MM.1S (cell line): Measurements from ENCODE around the gene FGF14.

Source experiments
- DNase-seq: peaks from one replicate; pipeline ENCODE4 v3.0.0-alpha.2; 2015
- H2AFZ ChIP-seq: fragments of 300-600 bp; sonication (generic); 2 replicates; pipeline ENCODE4 v1.6.0; 2016; ENCODE audit warnings: antibody characterized with exemption, low read length
- H3F3A ChIP-seq: fragments of 300-600 bp; sonication (generic); 2 replicates; pipeline ENCODE4 v1.6.1; 2016; ENCODE audit warnings: mild to moderate bottlenecking, antibody characterized with exemption, low read length, moderate library complexity, mixed read lengths; ENCODE audit not compliant: insufficient read depth
- H3K27ac ChIP-seq: fragments of 300-600 bp; sonication (generic); 2 replicates; pipeline ENCODE4 v1.5.1; 2016; ENCODE audit warnings: mild to moderate bottlenecking, low read length
- H3K27me3 ChIP-seq: fragments of 300-600 bp; sonication (generic); replicated peaks from 2 replicates; pipeline ENCODE4 v1.6.0; 2016; ENCODE audit warnings: low read length; ENCODE audit not compliant: insufficient read depth
- H3K36me3 ChIP-seq: fragments of 300-600 bp; sonication (generic); replicated peaks from 2 replicates; pipeline ENCODE4 v1.6.1; 2016; ENCODE audit warnings: mild to moderate bottlenecking, low read length, mixed read lengths; ENCODE audit not compliant: insufficient read depth
- H3K4me1 ChIP-seq: fragments of 300-600 bp; sonication (generic); 2 replicates; pipeline ENCODE4 v1.6.1; 2016; ENCODE audit warnings: low read length, mixed read lengths
- H3K4me2 ChIP-seq: fragments of 300-600 bp; sonication (generic); 2 replicates; pipeline ENCODE4 v1.6.0; 2016; ENCODE audit warnings: low read depth, low read length
- H3K4me3 ChIP-seq: fragments of 300-600 bp; sonication (generic); 2 replicates; pipeline ENCODE4 v1.5.1; 2016; ENCODE audit warnings: low read length, mixed read lengths
- H3K79me2 ChIP-seq: fragments of 300-600 bp; sonication (generic); 2 replicates; pipeline ENCODE4 v1.6.1; 2016; ENCODE audit warnings: mixed run types, low read length, mixed read lengths
- H3K9ac ChIP-seq: fragments of 300-600 bp; sonication (generic); 2 replicates; pipeline ENCODE4 v1.6.1; 2016; ENCODE audit warnings: low read length, mixed read lengths
- H3K9me2 ChIP-seq: fragments of 300-600 bp; sonication (generic); replicated peaks from 2 replicates; pipeline ENCODE4 v1.6.1; 2016; ENCODE audit warnings: mild to moderate bottlenecking, low read length, mixed read lengths; ENCODE audit not compliant: insufficient read depth
- H3K9me3 ChIP-seq: fragments of 300-600 bp; sonication (generic); replicated peaks from 2 replicates; pipeline ENCODE4 v1.6.1; 2016; ENCODE audit warnings: mild to moderate bottlenecking, low read length, mixed read lengths; ENCODE audit not compliant: insufficient read depth
- H4K20me1 ChIP-seq: fragments of 300-600 bp; sonication (generic); 2 replicates; pipeline ENCODE4 v1.6.1; 2016; ENCODE audit warnings: mild to moderate bottlenecking, low read length, moderate library complexity, mixed read lengths; ENCODE audit not compliant: insufficient read depth
- EZH2 ChIP-seq: fragments of 300-600 bp; sonication (generic); optimal IDR thresholded peaks from 2 replicates; pipeline ENCODE3; 2017; ENCODE audit warnings: low read depth, mild to moderate bottlenecking, antibody characterized with exemption, low read length, mixed read lengths
- EZH2phosphoT487 ChIP-seq: fragments of 300-600 bp; sonication (generic); IDR thresholded peaks from 2 replicates; pipeline ENCODE4 v1.6.1; 2018; ENCODE audit warnings: antibody characterized with exemption, low read length
- TF ChIP-seq, protein P1 (sequence below): fragments of 300-600 bp; sonication (generic); IDR thresholded peaks from 2 replicates; pipeline ENCODE4 v1.5.1; 2016; ENCODE audit warnings: antibody characterized with exemption, low read length, mixed read lengths

Gene FGF14

DNA sequence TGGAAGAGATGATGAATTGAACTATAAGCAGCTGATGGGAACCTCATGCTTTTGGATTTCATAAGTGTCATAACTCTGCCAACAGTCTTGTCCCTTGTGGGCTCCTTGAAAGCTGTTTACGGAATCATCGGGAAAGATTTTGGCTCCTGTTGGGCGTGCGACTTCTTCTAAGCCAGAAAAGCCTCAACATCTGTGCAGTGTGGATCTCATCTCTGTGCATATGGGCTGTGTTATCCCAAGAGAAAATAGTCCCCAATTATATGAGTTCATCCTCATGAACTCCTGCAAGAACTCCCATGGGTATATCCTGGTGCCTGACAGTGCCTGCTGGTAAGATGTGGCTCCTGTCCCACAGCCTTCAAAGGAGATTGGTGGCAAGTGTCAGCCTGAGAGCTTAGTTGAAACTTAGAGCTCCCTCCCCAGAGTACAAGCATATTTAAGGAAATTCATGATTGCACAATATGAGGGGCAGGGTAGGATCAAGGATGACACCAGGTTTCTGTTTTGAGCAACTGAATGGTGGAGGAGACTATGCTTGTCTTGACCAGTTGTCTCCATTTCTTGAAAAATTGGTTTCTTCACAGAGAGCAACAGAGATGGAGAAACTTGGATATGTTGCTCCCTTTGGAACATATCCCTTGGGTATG, 705.9 kb downstream of the FGF14 start:
- no peak overlapping the region for H3K4me3 ChIP-seq
- no peaks in the 10 kb centered on the region for H3K9me3 ChIP-seq
- TF ChIP-seq EZH2 (no peak), EZH2phosphoT487 (no peak)
- TF ChIP-seq, protein P1, sequence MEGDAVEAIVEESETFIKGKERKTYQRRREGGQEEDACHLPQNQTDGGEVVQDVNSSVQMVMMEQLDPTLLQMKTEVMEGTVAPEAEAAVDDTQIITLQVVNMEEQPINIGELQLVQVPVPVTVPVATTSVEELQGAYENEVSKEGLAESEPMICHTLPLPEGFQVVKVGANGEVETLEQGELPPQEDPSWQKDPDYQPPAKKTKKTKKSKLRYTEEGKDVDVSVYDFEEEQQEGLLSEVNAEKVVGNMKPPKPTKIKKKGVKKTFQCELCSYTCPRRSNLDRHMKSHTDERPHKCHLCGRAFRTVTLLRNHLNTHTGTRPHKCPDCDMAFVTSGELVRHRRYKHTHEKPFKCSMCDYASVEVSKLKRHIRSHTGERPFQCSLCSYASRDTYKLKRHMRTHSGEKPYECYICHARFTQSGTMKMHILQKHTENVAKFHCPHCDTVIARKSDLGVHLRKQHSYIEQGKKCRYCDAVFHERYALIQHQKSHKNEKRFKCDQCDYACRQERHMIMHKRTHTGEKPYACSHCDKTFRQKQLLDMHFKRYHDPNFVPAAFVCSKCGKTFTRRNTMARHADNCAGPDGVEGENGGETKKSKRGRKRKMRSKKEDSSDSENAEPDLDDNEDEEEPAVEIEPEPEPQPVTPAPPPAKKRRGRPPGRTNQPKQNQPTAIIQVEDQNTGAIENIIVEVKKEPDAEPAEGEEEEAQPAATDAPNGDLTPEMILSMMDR: no peak
- no peak for DNase-seq
- H3K9ac ChIP-seq: no peak overlapping the region
- no peaks in the 10 kb centered on the region for H3K27me3 ChIP-seq
- no peaks in the 10 kb centered on the region for H4K20me1 ChIP-seq
- no peak overlapping the region for H3K27ac ChIP-seq
- H3K4me2 ChIP-seq: no peak overlapping the region
- H2AFZ ChIP-seq: no peak overlapping the region
- H3K79me2 ChIP-seq: no peaks in the 10 kb centered on the region
- no peaks in the 10 kb centered on the region for H3K36me3 ChIP-seq
- H3F3A ChIP-seq: no peaks in the 10 kb centered on the region
- H3K4me1 ChIP-seq: no peaks in the 10 kb centered on the region
- H3K9me2 ChIP-seq: no peaks in the 10 kb centered on the region

DNA sequence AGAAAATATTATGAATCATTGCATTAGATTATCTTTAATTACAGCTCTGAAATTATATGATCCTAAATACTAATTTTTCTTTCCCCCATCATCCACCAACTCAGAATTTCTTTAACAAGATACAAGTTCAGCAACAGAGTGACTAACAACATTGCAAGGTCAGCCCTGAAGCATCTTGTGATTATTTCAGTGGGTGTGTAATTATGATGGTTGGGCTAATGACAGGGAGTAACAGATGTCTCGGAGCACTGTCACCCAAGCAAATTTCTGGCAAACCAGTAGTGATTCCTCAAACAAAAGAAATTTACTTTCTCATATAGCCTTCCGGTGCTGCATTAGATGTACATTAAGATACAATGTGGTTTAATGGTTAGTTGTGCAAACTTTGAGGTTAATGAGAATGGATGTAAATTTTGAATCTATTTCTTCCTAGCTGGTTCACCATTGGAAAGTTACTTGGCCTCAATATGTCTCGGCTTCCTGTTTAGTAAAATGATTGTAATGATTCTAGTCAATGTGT, 710.4 kb downstream of the FGF14 start:
- Histone ChIP-seq H2AFZ (no peak overlapping the region), H3K9me3 (no peaks in the 10 kb centered on the region), H3F3A (no peaks in the 10 kb centered on the region), H3K4me1 (no peaks in the 10 kb centered on the region), H3K4me2 (no peak overlapping the region), H3K9me2 (no peaks in the 10 kb centered on the region), H3K36me3 (no peaks in the 10 kb centered on the region), H3K79me2 (no peaks in the 10 kb centered on the region), H3K9ac (no peak overlapping the region), H3K27me3 (no peaks in the 10 kb centered on the region), H3K27ac (no peak overlapping the region), H3K4me3 (no peak overlapping the region), H4K20me1 (no peaks in the 10 kb centered on the region)
- TF ChIP-seq, protein P1: no peak
- no peak for TF ChIP-seq EZH2
- DNase-seq: no peak

DNA sequence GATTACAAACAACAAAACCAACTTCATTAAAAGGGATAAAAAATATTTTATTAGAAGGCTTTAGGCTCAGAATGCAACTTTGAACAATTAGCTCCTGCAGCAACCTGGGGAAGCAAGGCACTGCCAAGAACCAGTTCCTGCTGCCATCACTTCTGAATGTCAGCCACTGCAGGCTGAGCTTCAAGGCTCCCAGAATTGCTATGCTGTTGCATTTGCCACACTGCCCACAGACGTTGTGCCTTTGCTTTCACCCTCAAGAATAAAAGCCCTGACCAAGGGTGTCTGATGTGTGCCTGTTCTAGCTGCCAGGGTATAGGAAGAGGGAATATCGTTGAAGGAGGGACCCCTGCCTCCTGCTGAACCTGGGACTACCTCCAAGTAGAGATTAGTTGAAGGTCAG, 711.0 kb downstream of the FGF14 start:
- TF ChIP-seq EZH2 (no peak), EZH2phosphoT487 (no peak)
- TF ChIP-seq, protein P1: no peak
- Histone ChIP-seq H2AFZ (no peak overlapping the region), H3K9ac (no peak overlapping the region), H3K27me3 (no peaks in the 10 kb centered on the region), H3K9me3 (no peaks in the 10 kb centered on the region), H3F3A (no peaks in the 10 kb centered on the region), H3K4me1 (no peaks in the 10 kb centered on the region), H3K9me2 (no peaks in the 10 kb centered on the region), H3K4me2 (no peak overlapping the region), H4K20me1 (no peaks in the 10 kb centered on the region), H3K36me3 (no peaks in the 10 kb centered on the region), H3K4me3 (no peak overlapping the region), H3K27ac (no peak overlapping the region), H3K79me2 (no peaks in the 10 kb centered on the region)
- no peak for DNase-seq
